ENCODE results near the gene PRPF6. TPM values are rescaled to one million over a fixed set of nuclear protein-coding genes. Genes with fewer than 3 reads are reported as not detected.
A peak's percentile ranks its signal among the peaks of the same experiment; 100 is the strongest.

PRPF6 gene
- total and polyA plus RNA-seq, 2 of the 13 experiments (the other 11 are each of a cell fraction or from before 2014, with no cell fraction given): 63.7 to 101 TPM

- TF ChIP-seq, protein P1, sequence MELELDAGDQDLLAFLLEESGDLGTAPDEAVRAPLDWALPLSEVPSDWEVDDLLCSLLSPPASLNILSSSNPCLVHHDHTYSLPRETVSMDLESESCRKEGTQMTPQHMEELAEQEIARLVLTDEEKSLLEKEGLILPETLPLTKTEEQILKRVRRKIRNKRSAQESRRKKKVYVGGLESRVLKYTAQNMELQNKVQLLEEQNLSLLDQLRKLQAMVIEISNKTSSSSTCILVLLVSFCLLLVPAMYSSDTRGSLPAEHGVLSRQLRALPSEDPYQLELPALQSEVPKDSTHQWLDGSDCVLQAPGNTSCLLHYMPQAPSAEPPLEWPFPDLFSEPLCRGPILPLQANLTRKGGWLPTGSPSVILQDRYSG (CRISPR knock-in tag; IDR thresholded peaks at IDR 0.05): no peak
- TF ChIP-seq ASH2L (IDR thresholded peaks at IDR 0.05; ENCODE audit: insufficient read length, low read depth, low read length) (peak; percentile 37), XRCC5 (optimal IDR thresholded peaks at IDR 0.05; ENCODE audit: low read length) (no peak), ZC3H13 (CRISPR knock-in tag; IDR thresholded peaks at IDR 0.05) (0 out of 2 replicates have a peak, but pooled peaks have one; percentile 47), NFE2 (CRISPR knock-in tag; IDR thresholded peaks at IDR 0.05) (0 out of 2 replicates have a peak, but pooled peaks have one; percentile 24), ZNF446 (CRISPR knock-in tag; IDR thresholded peaks at IDR 0.05) (peak; percentile 83; the same call in 1 of the 2 replicates), ZNF317 (CRISPR knock-in tag; IDR thresholded peaks at IDR 0.05) (0 out of 2 replicates have a peak, but pooled peaks have one; percentile 7), HOXA9 (CRISPR knock-in tag; IDR thresholded peaks at IDR 0.05; ENCODE audit: borderline replicate concordance) (0 out of 2 replicates have a peak, but pooled peaks have one; percentile 12), ZBTB25 (CRISPR knock-in tag; IDR thresholded peaks at IDR 0.05) (peak; percentile 82; the same call in 1 of the 2 replicates), SUZ12 (IDR thresholded peaks at IDR 0.05; ENCODE audit: low read depth, low read length) (no peak), PPARG (CRISPR knock-in tag; conservative IDR thresholded peaks at IDR 0.05) (peak; percentile 80)
- TF ChIP-seq, protein P2, sequence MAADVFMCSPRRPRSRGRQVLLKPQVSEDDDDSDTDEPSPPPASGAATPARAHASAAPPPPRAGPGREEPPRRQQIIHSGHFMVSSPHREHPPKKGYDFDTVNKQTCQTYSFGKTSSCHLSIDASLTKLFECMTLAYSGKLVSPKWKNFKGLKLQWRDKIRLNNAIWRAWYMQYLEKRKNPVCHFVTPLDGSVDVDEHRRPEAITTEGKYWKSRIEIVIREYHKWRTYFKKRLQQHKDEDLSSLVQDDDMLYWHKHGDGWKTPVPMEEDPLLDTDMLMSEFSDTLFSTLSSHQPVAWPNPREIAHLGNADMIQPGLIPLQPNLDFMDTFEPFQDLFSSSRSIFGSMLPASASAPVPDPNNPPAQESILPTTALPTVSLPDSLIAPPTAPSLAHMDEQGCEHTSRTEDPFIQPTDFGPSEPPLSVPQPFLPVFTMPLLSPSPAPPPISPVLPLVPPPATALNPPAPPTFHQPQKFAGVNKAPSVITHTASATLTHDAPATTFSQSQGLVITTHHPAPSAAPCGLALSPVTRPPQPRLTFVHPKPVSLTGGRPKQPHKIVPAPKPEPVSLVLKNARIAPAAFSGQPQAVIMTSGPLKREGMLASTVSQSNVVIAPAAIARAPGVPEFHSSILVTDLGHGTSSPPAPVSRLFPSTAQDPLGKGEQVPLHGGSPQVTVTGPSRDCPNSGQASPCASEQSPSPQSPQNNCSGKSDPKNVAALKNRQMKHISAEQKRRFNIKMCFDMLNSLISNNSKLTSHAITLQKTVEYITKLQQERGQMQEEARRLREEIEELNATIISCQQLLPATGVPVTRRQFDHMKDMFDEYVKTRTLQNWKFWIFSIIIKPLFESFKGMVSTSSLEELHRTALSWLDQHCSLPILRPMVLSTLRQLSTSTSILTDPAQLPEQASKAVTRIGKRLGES (CRISPR knock-in tag; IDR thresholded peaks at IDR 0.05; ENCODE audit: borderline replicate concordance): peak; percentile 80
- TF ChIP-seq, protein P3, sequence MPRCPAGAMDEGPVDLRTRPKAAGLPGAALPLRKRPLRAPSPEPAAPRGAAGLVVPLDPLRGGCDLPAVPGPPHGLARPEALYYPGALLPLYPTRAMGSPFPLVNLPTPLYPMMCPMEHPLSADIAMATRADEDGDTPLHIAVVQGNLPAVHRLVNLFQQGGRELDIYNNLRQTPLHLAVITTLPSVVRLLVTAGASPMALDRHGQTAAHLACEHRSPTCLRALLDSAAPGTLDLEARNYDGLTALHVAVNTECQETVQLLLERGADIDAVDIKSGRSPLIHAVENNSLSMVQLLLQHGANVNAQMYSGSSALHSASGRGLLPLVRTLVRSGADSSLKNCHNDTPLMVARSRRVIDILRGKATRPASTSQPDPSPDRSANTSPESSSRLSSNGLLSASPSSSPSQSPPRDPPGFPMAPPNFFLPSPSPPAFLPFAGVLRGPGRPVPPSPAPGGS (CRISPR knock-in tag; IDR thresholded peaks at IDR 0.05): no peak
- TF ChIP-seq, protein P4, sequence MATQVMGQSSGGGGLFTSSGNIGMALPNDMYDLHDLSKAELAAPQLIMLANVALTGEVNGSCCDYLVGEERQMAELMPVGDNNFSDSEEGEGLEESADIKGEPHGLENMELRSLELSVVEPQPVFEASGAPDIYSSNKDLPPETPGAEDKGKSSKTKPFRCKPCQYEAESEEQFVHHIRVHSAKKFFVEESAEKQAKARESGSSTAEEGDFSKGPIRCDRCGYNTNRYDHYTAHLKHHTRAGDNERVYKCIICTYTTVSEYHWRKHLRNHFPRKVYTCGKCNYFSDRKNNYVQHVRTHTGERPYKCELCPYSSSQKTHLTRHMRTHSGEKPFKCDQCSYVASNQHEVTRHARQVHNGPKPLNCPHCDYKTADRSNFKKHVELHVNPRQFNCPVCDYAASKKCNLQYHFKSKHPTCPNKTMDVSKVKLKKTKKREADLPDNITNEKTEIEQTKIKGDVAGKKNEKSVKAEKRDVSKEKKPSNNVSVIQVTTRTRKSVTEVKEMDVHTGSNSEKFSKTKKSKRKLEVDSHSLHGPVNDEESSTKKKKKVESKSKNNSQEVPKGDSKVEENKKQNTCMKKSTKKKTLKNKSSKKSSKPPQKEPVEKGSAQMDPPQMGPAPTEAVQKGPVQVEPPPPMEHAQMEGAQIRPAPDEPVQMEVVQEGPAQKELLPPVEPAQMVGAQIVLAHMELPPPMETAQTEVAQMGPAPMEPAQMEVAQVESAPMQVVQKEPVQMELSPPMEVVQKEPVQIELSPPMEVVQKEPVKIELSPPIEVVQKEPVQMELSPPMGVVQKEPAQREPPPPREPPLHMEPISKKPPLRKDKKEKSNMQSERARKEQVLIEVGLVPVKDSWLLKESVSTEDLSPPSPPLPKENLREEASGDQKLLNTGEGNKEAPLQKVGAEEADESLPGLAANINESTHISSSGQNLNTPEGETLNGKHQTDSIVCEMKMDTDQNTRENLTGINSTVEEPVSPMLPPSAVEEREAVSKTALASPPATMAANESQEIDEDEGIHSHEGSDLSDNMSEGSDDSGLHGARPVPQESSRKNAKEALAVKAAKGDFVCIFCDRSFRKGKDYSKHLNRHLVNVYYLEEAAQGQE (IDR thresholded peaks at IDR 0.05; ENCODE audit: borderline replicate concordance in 1 of 2, low read depth in 1 of 2, low read length in 2 of 2): no peak
- TF ChIP-seq, protein P5, sequence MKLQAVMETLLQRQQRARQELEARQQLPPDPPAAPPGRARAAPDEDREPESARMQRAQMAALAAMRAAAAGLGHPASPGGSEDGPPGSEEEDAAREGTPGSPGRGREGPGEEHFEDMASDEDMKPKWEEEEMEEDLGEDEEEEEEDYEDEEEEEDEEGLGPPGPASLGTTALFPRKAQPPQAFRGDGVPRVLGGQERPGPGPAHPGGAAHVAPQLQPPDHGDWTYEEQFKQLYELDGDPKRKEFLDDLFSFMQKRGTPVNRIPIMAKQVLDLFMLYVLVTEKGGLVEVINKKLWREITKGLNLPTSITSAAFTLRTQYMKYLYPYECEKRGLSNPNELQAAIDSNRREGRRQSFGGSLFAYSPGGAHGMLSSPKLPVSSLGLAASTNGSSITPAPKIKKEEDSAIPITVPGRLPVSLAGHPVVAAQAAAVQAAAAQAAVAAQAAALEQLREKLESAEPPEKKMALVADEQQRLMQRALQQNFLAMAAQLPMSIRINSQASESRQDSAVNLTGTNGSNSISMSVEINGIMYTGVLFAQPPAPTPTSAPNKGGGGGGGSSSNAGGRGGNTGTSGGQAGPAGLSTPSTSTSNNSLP (IDR thresholded peaks at IDR 0.05; ENCODE audit: low read depth, low read length): no peak
Observed at GRCh38 chr20:64055893-64056638, 75.1 kb downstream of the PRPF6 start (continued).

Measured in HepG2 (cell line).